Measurements from ENCODE around the gene DIAPH2.

Gene DIAPH2

GRCh38 chrX:97306771-97307470 lies 622.3 kb downstream of the DIAPH2 start:
- DNase-seq, result no peak
- no peak overlapping the region for H3K9ac ChIP-seq (ENCODE audit: low read length)

GRCh38 chrX:97308171-97308570 lies 623.5 kb downstream of the DIAPH2 start:
- H3K36me3 ChIP-seq (replicated peaks; ENCODE audit: insufficient read depth, low read length), result no peaks in the 10 kb centered on the region
- H3K9me2 ChIP-seq (replicated peaks; ENCODE audit: insufficient read depth, low read length), result no peaks in the 10 kb centered on the region
- no peaks in the 10 kb centered on the region for H3K4me1 ChIP-seq (ENCODE audit: low read length)
- H3K79me2 ChIP-seq (ENCODE audit: low read length), result no peaks in the 10 kb centered on the region
- H3F3A ChIP-seq (ENCODE audit: insufficient read depth, low read length), result no peaks in the 10 kb centered on the region
- H3K9ac ChIP-seq (ENCODE audit: low read length), result no peak overlapping the region
- H4K20me1 ChIP-seq (ENCODE audit: insufficient read depth, low read length), result no peaks in the 10 kb centered on the region
- TF ChIP-seq CTCF (IDR thresholded peaks at IDR 0.05; ENCODE audit: low read length), result no peak
- TF ChIP-seq EZH2 (optimal IDR thresholded peaks at IDR 0.05; ENCODE audit: low read depth, low read length), result no peak
- no peak for TF ChIP-seq EZH2phosphoT487 (IDR thresholded peaks at IDR 0.05; ENCODE audit: low read length)
- H3K4me2 ChIP-seq (ENCODE audit: low read depth, low read length), result no peak overlapping the region
- H3K27ac ChIP-seq (ENCODE audit: low read length), result no peak overlapping the region
- no peaks in the 10 kb centered on the region for H3K27me3 ChIP-seq (replicated peaks; ENCODE audit: insufficient read depth, low read length)
- H2AFZ ChIP-seq (ENCODE audit: low read length), result no peak overlapping the region
- no peaks in the 10 kb centered on the region for H3K9me3 ChIP-seq (replicated peaks; ENCODE audit: insufficient read depth, low read length)
- no peak for DNase-seq
- H3K4me3 ChIP-seq (ENCODE audit: low read length), result no peak overlapping the region

More at GRCh38 chrX:97306771-97307470, 622.3 kb downstream of the DIAPH2 start:
- no peaks in the 10 kb centered on the region for H3K9me3 ChIP-seq (replicated peaks; ENCODE audit: insufficient read depth, low read length)
- no peaks in the 10 kb centered on the region for H3K9me2 ChIP-seq (replicated peaks; ENCODE audit: insufficient read depth, low read length)
- H3K27me3 ChIP-seq (replicated peaks; ENCODE audit: insufficient read depth, low read length), result no peaks in the 10 kb centered on the region
- no peak overlapping the region for H2AFZ ChIP-seq (ENCODE audit: low read length)
- no peaks in the 10 kb centered on the region for H3K36me3 ChIP-seq (replicated peaks; ENCODE audit: insufficient read depth, low read length)
- H3K4me3 ChIP-seq (ENCODE audit: low read length), result no peak overlapping the region
- H3K27ac ChIP-seq (ENCODE audit: low read length), result no peak overlapping the region
- H3K4me1 ChIP-seq (ENCODE audit: low read length), result no peaks in the 10 kb centered on the region
- no peaks in the 10 kb centered on the region for H4K20me1 ChIP-seq (ENCODE audit: insufficient read depth, low read length)
- TF ChIP-seq EZH2 (optimal IDR thresholded peaks at IDR 0.05; ENCODE audit: low read depth, low read length), result no peak
- TF ChIP-seq EZH2phosphoT487 (IDR thresholded peaks at IDR 0.05; ENCODE audit: low read length), result no peak
- TF ChIP-seq CTCF (IDR thresholded peaks at IDR 0.05; ENCODE audit: low read length), result no peak
- H3K4me2 ChIP-seq (ENCODE audit: low read depth, low read length), result no peak overlapping the region
- H3K79me2 ChIP-seq (ENCODE audit: low read length), result no peaks in the 10 kb centered on the region
- H3F3A ChIP-seq (ENCODE audit: insufficient read depth, low read length), result no peaks in the 10 kb centered on the region

GRCh38 chrX:97309487-97310116 lies 625.0 kb downstream of the DIAPH2 start:
- Histone ChIP-seq H3K4me1 (ENCODE audit: low read length) (no peaks in the 10 kb centered on the region), H3K9me3 (replicated peaks; ENCODE audit: insufficient read depth, low read length) (no peaks in the 10 kb centered on the region), H3K4me2 (ENCODE audit: low read depth, low read length) (no peak overlapping the region), H3K9me2 (replicated peaks; ENCODE audit: insufficient read depth, low read length) (no peaks in the 10 kb centered on the region), H3K9ac (ENCODE audit: low read length) (no peak overlapping the region), H3K79me2 (ENCODE audit: low read length) (no peaks in the 10 kb centered on the region), H3K27me3 (replicated peaks; ENCODE audit: insufficient read depth, low read length) (no peaks in the 10 kb centered on the region), H4K20me1 (ENCODE audit: insufficient read depth, low read length) (no peaks in the 10 kb centered on the region), H3F3A (ENCODE audit: insufficient read depth, low read length) (no peaks in the 10 kb centered on the region), H3K4me3 (ENCODE audit: low read length) (no peak overlapping the region), H3K27ac (ENCODE audit: low read length) (no peak overlapping the region), H3K36me3 (replicated peaks; ENCODE audit: insufficient read depth, low read length) (no peaks in the 10 kb centered on the region), H2AFZ (ENCODE audit: low read length) (no peak overlapping the region)
- TF ChIP-seq CTCF (IDR thresholded peaks at IDR 0.05; ENCODE audit: low read length), result no peak
- TF ChIP-seq EZH2 (optimal IDR thresholded peaks at IDR 0.05; ENCODE audit: low read depth, low read length), result no peak
- no peak for TF ChIP-seq EZH2phosphoT487 (IDR thresholded peaks at IDR 0.05; ENCODE audit: low read length)
- no peak for DNase-seq
